Measurements from ENCODE around the gene LRRFIP1. TPM values are rescaled to one million over a fixed set of nuclear protein-coding genes. Genes with fewer than 3 reads are reported as not detected.

The LRRFIP1 gene
- polyA plus RNA-seq, 1 of the 3 experiments (the other 2 are of a cell fraction): 47.3 TPM

- H3K79me2 ChIP-seq (ENCODE audit: insufficient read depth): peaks cover 27% of the 10 kb centered on the region
- H3K4me3 ChIP-seq (ENCODE audit: low read depth in 2 of 2, low read length in 1 of 2): no peak overlapping the region
- H3K27ac ChIP-seq (ENCODE audit: low read depth in 2 of 2, low read length in 1 of 2): no peak overlapping the region
- ChIA-PET POLR2A (no interaction called here), CTCF (interaction anchor here (1.0 to 1.3 kb wide), 2 partner anchors 14 to 149 kb away, joined by 3 to 4 read pairs; no protein-coding TSS in a partner anchor)
- H3K36me3 ChIP-seq (replicated peaks in 1 of 2; ENCODE audit: control insufficient read depth in 1 of 2, insufficient read depth in 2 of 2, low read length in 1 of 2): peaks cover 0 to 8% of the 10 kb centered on the region in 2 experiments
- H3K9me3 ChIP-seq: no peaks in the 10 kb centered on the region
- WGBS (ENCODE audit: low lambda C conversion rate): 62% methylated on average over 6 of the region's 6 CpGs
- no peak overlapping the region for H2AFZ ChIP-seq (ENCODE audit: low read depth)
- H3K9me2 ChIP-seq: no peaks in the 10 kb centered on the region
- no peak overlapping the region for H3K4me2 ChIP-seq
- peaks cover 5% of the 10 kb centered on the region for H3F3A ChIP-seq (replicated peaks; ENCODE audit: insufficient read depth)
- H3K4me1 ChIP-seq (ENCODE audit: control insufficient read depth in 1 of 2, insufficient read depth in 2 of 2, low read depth in 1 of 2, low read length in 1 of 2): peaks cover 8 to 14% of the 10 kb centered on the region in 2 experiments
- H3K9ac ChIP-seq: no peak overlapping the region
- no peaks in the 10 kb centered on the region for H3K27me3 ChIP-seq (ENCODE audit: insufficient read depth)
- TF ChIP-seq POLR2AphosphoS5 (IDR thresholded peaks at IDR 0.05; ENCODE audit: low read depth, low read length) (no peak), USF1 (IDR thresholded peaks at IDR 0.05; ENCODE audit: borderline replicate concordance, low read depth) (no peak), SIN3A (IDR thresholded peaks at IDR 0.05; ENCODE audit: borderline replicate concordance, low read depth, low read length) (no peak), ELF1 (IDR thresholded peaks at IDR 0.05) (no peak), GABPA (IDR thresholded peaks at IDR 0.05; ENCODE audit: low read depth) (no peak), IRF3 (IDR thresholded peaks at IDR 0.05; ENCODE audit: low read depth, low read length) (no peak), MXI1 (IDR thresholded peaks at IDR 0.05; ENCODE audit: low read depth, low read length) (no peak), USF2 (IDR thresholded peaks at IDR 0.05; ENCODE audit: borderline replicate concordance, low read depth, low read length) (no peak), NRF1 (IDR thresholded peaks at IDR 0.05; ENCODE audit: low read depth, low read length) (no peak), CHD2 (IDR thresholded peaks at IDR 0.05; ENCODE audit: low read length, partially characterized antibody) (no peak), GATA2 (CRISPR knock-in tag; IDR thresholded peaks at IDR 0.05) (no peak), FOSL2 (IDR thresholded peaks at IDR 0.05; ENCODE audit: borderline replicate concordance, low read depth) (no peak), RAD21 (IDR thresholded peaks at IDR 0.05; ENCODE audit: low read length) (no peak), MEF2A (IDR thresholded peaks at IDR 0.05; ENCODE audit: borderline replicate concordance, low read depth) (no peak), RXRA (IDR thresholded peaks at IDR 0.05; ENCODE audit: borderline replicate concordance, low read depth) (no peak), RFX5 (IDR thresholded peaks at IDR 0.05; ENCODE audit: low read length) (no peak), EZH2phosphoT487 (IDR thresholded peaks at IDR 0.05; ENCODE audit: borderline replicate concordance, low read depth) (no peak), EP300 (IDR thresholded peaks at IDR 0.05; ENCODE audit: borderline replicate concordance in 1 of 2, low read depth in 1 of 2, low read length in 1 of 2) (no peak), SMC3 (IDR thresholded peaks at IDR 0.05; ENCODE audit: low read depth, low read length) (no peak)
- DNase-seq: no peak
- H4K20me1 ChIP-seq (ENCODE audit: insufficient read depth): peaks cover 10% of the 10 kb centered on the region; the same call in 1 of the 2 replicates
These were observed 1.6 kb upstream of the LRRFIP1 start for GRCh38 chr2:237625777-237626176.

Measured in SK-N-SH (cell line).